ENCODE results near the gene SMC1B. TPM values are rescaled to one million over a fixed set of nuclear protein-coding genes. Genes with fewer than 3 reads are reported as not detected.
A peak's percentile ranks its signal among the peaks of the same experiment; 100 is the strongest.

The SMC1B gene
- polyA plus RNA-seq, 3 donors = not detected

DNA sequence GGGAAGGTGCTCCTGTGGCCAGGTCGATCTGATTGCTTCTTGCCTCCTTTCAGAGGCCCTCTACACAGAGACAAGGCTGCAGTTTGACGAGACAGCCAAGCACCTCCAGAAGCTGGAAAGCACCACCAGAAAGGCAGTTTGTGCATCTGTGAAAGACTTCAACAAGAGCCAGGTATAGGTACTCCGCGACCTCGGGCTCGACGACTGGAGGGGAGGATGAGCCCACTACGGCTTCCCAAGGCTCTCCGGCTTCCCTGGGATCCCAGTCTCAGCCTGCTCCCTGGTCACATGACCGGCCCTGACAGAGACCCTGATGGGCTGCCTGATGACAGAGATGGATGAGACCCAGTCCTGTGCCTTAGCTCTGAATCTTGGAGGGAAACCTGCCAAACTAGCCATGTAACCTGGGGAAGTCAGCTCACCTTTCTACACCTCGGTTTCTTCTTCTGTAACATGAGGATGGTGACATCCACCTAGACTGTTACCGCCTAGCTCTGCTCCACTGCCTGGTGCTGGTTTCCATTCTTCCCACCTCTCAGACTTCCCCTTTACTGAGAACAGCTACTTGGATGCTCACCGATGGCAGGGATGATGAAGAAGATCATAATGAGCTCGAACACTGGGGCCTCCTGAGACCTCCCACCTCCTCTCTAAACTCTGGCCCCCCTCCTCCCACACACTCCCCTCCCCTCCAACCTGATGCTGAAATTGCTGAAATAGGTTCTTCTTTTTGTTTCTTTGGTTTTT, 9.0 kb upstream of the SMC1B start:
- TF ChIP-seq, protein P1, sequence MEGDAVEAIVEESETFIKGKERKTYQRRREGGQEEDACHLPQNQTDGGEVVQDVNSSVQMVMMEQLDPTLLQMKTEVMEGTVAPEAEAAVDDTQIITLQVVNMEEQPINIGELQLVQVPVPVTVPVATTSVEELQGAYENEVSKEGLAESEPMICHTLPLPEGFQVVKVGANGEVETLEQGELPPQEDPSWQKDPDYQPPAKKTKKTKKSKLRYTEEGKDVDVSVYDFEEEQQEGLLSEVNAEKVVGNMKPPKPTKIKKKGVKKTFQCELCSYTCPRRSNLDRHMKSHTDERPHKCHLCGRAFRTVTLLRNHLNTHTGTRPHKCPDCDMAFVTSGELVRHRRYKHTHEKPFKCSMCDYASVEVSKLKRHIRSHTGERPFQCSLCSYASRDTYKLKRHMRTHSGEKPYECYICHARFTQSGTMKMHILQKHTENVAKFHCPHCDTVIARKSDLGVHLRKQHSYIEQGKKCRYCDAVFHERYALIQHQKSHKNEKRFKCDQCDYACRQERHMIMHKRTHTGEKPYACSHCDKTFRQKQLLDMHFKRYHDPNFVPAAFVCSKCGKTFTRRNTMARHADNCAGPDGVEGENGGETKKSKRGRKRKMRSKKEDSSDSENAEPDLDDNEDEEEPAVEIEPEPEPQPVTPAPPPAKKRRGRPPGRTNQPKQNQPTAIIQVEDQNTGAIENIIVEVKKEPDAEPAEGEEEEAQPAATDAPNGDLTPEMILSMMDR (IDR thresholded peaks at IDR 0.05) = no peak
- H3K4me1 ChIP-seq (ENCODE audit: control insufficient read depth in 1 of 2, insufficient read depth in 2 of 2, low read length in 2 of 2) = peaks cover 46 to 47% of the 10 kb centered on the region in 2 donors
- Mint-ChIP-seq H3K27me3 (ENCODE audit: low read depth in 3 of 3) (peaks cover 0 to 6% (median 0%) of the 10 kb centered on the region in 3 donors), H3K4me3 (peak overlapping the region in 1 of 2 donors; percentile 53), H3K4me1 (peaks cover 49% of the 10 kb centered on the region), H3K9me3 (peaks cover 2 to 8% (median 6%) of the 10 kb centered on the region in 7 donors), H3K36me3 (peaks cover 22 to 27% of the 10 kb centered on the region in 2 donors), H3K27ac (peak overlapping the region; percentile 88 to 96 (median 94))
- H3K9ac ChIP-seq (ENCODE audit: insufficient read depth, low read length, poor library complexity, severe bottlenecking) = no peak overlapping the region
- peaks cover 0 to 5% of the 10 kb centered on the region in 2 donors for H3K36me3 ChIP-seq (replicated peaks in 1 of 2; ENCODE audit: control insufficient read depth in 1 of 2, insufficient read depth in 2 of 2, low read length in 2 of 2)
- peak overlapping the region; percentile 34 to 90 for H3K27ac ChIP-seq (ENCODE audit: low read depth in 1 of 2, low read length in 2 of 2)
- intact Hi-C loops (cut with micrococcal nuclease) = loop anchor here in 1 of 2 donors (5.0 kb wide), 1 partner anchor 155 kb away; no protein-coding TSS in a partner anchor
- no peaks in the 10 kb centered on the region for H3K27me3 ChIP-seq (ENCODE audit: control insufficient read depth in 2 of 2, insufficient read depth in 2 of 2, low read length in 2 of 2)
- H2AFZ ChIP-seq (ENCODE audit: insufficient read depth, low read depth, low read length, poor library complexity, severe bottlenecking) = no peak overlapping the region
- H4K20me1 ChIP-seq (ENCODE audit: insufficient read depth, low read length) = no peaks in the 10 kb centered on the region
- peak overlapping the region; percentile 37 for H3K4me2 ChIP-seq (replicated peaks; ENCODE audit: extremely low read depth, low read length, poor library complexity, severe bottlenecking)
- H3K4me3 ChIP-seq (replicated peaks in 1 of 3; ENCODE audit: low read depth in 2 of 3, low read length in 3 of 3) = peak overlapping the region in 1 of 3 experiments; percentile 38
- H3K9me3 ChIP-seq (replicated peaks in 1 of 2; ENCODE audit: control insufficient read depth in 1 of 2, insufficient read depth in 1 of 2, low read length in 2 of 2) = peaks cover 0 to 5% of the 10 kb centered on the region in 2 donors
- no peaks in the 10 kb centered on the region for H3K79me2 ChIP-seq (ENCODE audit: insufficient read depth, low read length)
- peak in 2 of 3 donors; percentile 36 to 42 for DNase-seq
- 97% methylated on average over 10 of the region's 14 CpGs for WGBS (ENCODE audit: insufficient coverage)

DNA sequence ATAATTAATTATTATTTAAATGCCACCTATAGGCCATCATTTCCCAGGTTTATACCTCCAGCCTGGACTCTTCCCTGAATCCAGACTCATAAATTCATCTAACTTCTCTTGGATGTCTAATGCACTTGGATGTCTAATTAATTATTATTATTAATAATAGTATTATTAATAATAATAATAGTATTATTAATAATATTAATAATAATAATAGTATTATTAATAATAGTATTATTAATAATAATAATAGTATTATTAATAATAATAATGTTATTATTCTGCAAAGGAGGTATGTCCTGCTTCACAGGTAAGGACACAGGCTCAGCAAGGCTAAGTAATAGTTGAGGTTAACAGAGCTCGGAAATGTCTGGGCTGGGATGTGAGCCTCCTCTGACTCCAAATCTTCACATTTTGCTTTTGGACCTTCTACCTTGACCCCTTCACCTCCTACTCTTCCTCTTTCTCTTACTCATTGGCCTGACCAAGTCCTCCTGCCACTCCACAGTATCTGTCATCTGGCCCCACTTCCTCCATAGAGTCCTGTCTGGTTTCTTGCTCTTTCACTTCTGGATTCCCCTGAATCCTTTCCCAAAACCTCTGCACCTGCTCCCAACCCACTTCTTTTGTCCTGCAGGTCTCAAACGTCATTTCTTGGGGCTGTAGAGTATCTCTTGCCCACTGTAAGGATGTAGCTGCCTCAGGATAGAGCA, 8.1 kb upstream of the SMC1B start:
- Mint-ChIP-seq H3K36me3 (peaks cover 13 to 19% of the 10 kb centered on the region in 2 donors), H3K27ac (peak overlapping the region; percentile 88 to 94 (median 92)), H3K27me3 (ENCODE audit: low read depth in 3 of 3) (peaks cover 0 to 6% (median 0%) of the 10 kb centered on the region in 3 donors), H3K4me1 (peaks cover 49% of the 10 kb centered on the region), H3K9me3 (peaks cover 0 to 4% (median 0%) of the 10 kb centered on the region in 7 donors), H3K4me3 (peak overlapping the region in 1 of 2 donors; percentile 18)
- Histone ChIP-seq H3K9ac (ENCODE audit: insufficient read depth, low read length, poor library complexity, severe bottlenecking) (no peak overlapping the region), H3K9me3 (replicated peaks in 1 of 2; ENCODE audit: control insufficient read depth in 1 of 2, insufficient read depth in 1 of 2, low read length in 2 of 2) (no peaks in the 10 kb centered on the region), H4K20me1 (ENCODE audit: insufficient read depth, low read length) (no peaks in the 10 kb centered on the region), H3K27me3 (ENCODE audit: control insufficient read depth in 2 of 2, insufficient read depth in 2 of 2, low read length in 2 of 2) (no peaks in the 10 kb centered on the region), H3K4me3 (replicated peaks in 1 of 3; ENCODE audit: low read depth in 2 of 3, low read length in 3 of 3) (peak overlapping the region in 1 of 3 experiments; percentile 38), H3K36me3 (replicated peaks in 1 of 2; ENCODE audit: control insufficient read depth in 1 of 2, insufficient read depth in 2 of 2, low read length in 2 of 2) (no peaks in the 10 kb centered on the region), H3K27ac (ENCODE audit: low read depth in 1 of 2, low read length in 2 of 2) (peak overlapping the region; percentile 34 to 90), H3K79me2 (ENCODE audit: insufficient read depth, low read length) (no peaks in the 10 kb centered on the region), H3K4me1 (ENCODE audit: control insufficient read depth in 1 of 2, insufficient read depth in 2 of 2, low read length in 2 of 2) (peaks cover 46 to 47% of the 10 kb centered on the region in 2 donors), H2AFZ (ENCODE audit: insufficient read depth, low read depth, low read length, poor library complexity, severe bottlenecking) (no peak overlapping the region), H3K4me2 (replicated peaks; ENCODE audit: extremely low read depth, low read length, poor library complexity, severe bottlenecking) (peak overlapping the region; percentile 37)
- intact Hi-C loops (cut with micrococcal nuclease) = loop anchor here in 1 of 2 donors (5.0 kb wide), 1 partner anchor 154 kb away; no protein-coding TSS in a partner anchor
- TF ChIP-seq, protein P1 (IDR thresholded peaks at IDR 0.05) = no peak
- 50% methylated on average over 2 of the region's 2 CpGs for WGBS (ENCODE audit: insufficient coverage)
- DNase-seq = peak; percentile 67 to 83 (median 81)

Data from CD14-positive monocyte (primary cell).